ENCODE results near the gene TXK. TPM values are rescaled to one million over a fixed set of nuclear protein-coding genes. Genes with fewer than 3 reads are reported as not detected.

Gene TXK
- total RNA-seq, 3 donors from 2014 or later (not counting 1 experiment from before 2014, with no cell fraction given), result 197 to 338 (median 225) TPM

GRCh38 chr4:48114412-48114811, 19.6 kb downstream of the TXK start:
- peak; percentile 63 to 78 (median 71) for ATAC-seq
- intact Hi-C loops (cut with micrococcal nuclease), result loop anchor here (1.0 kb wide), 2 partner anchors 14 to 25 kb away; no protein-coding TSS in a partner anchor
- Histone ChIP-seq H3K9me3 (ENCODE audit: control insufficient read depth, insufficient read depth, low read length) (no peaks in the 10 kb centered on the region), H3K4me3 (ENCODE audit: low read length) (peak overlapping the region; percentile 78), H3K27me3 (ENCODE audit: control insufficient read depth, insufficient read depth, low read length) (no peaks in the 10 kb centered on the region), H3K4me1 (ENCODE audit: control insufficient read depth, insufficient read depth, low read length) (peaks cover 28% of the 10 kb centered on the region), H3K36me3 (ENCODE audit: control insufficient read depth, insufficient read depth, low read length) (peaks cover 32% of the 10 kb centered on the region), H3K27ac (ENCODE audit: low read length) (peak overlapping the region; percentile 74)
- Mint-ChIP-seq H3K27me3 (ENCODE audit: low read depth in 2 of 2) (no peaks in the 10 kb centered on the region), H3K9me3 (no peaks in the 10 kb centered on the region), H3K36me3 (peaks cover 26% of the 10 kb centered on the region), H3K27ac (peak overlapping the region; percentile 98 to 99), H3K4me3 (peak overlapping the region; percentile 100), H3K4me1 (peaks cover 84 to 93% of the 10 kb centered on the region in 2 donors)
- no peak for DNase-seq
- TF ChIP-seq, protein P1, sequence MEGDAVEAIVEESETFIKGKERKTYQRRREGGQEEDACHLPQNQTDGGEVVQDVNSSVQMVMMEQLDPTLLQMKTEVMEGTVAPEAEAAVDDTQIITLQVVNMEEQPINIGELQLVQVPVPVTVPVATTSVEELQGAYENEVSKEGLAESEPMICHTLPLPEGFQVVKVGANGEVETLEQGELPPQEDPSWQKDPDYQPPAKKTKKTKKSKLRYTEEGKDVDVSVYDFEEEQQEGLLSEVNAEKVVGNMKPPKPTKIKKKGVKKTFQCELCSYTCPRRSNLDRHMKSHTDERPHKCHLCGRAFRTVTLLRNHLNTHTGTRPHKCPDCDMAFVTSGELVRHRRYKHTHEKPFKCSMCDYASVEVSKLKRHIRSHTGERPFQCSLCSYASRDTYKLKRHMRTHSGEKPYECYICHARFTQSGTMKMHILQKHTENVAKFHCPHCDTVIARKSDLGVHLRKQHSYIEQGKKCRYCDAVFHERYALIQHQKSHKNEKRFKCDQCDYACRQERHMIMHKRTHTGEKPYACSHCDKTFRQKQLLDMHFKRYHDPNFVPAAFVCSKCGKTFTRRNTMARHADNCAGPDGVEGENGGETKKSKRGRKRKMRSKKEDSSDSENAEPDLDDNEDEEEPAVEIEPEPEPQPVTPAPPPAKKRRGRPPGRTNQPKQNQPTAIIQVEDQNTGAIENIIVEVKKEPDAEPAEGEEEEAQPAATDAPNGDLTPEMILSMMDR (IDR thresholded peaks at IDR 0.05), result no peak
- 20% methylated on average over 6 of the region's 6 CpGs for WGBS (ENCODE audit: insufficient coverage)

GRCh38 chr4:48112017-48112667, 21.9 kb downstream of the TXK start:
- peak overlapping the region; percentile 100 for H3K4me3 Mint-ChIP-seq
- H3K4me1 ChIP-seq (ENCODE audit: control insufficient read depth, insufficient read depth, low read length), result peaks cover 27% of the 10 kb centered on the region
- no peaks in the 10 kb centered on the region for H3K27me3 Mint-ChIP-seq (ENCODE audit: low read depth in 2 of 2)
- TF ChIP-seq, protein P1 (IDR thresholded peaks at IDR 0.05), result no peak
- H3K9me3 ChIP-seq (ENCODE audit: control insufficient read depth, insufficient read depth, low read length), result no peaks in the 10 kb centered on the region
- peak overlapping the region; percentile 78 for H3K4me3 ChIP-seq (ENCODE audit: low read length)
- no peaks in the 10 kb centered on the region for H3K27me3 ChIP-seq (ENCODE audit: control insufficient read depth, insufficient read depth, low read length)
- peaks cover 26% of the 10 kb centered on the region for H3K36me3 Mint-ChIP-seq
- peaks cover 76 to 87% of the 10 kb centered on the region in 2 donors for H3K4me1 Mint-ChIP-seq
- peak in 1 of 2 donors; percentile 34 for DNase-seq
- intact Hi-C loops (cut with micrococcal nuclease), result no loop called here
- peak overlapping the region; percentile 74 for H3K27ac ChIP-seq (ENCODE audit: low read length)
- peaks cover 45% of the 10 kb centered on the region for H3K36me3 ChIP-seq (ENCODE audit: control insufficient read depth, insufficient read depth, low read length)
- 53% methylated on average over 5 of the region's 8 CpGs for WGBS (ENCODE audit: insufficient coverage)
- H3K9me3 Mint-ChIP-seq, result no peaks in the 10 kb centered on the region
- peak overlapping the region; percentile 98 to 99 for H3K27ac Mint-ChIP-seq
- peak; percentile 61 to 75 (median 64) for ATAC-seq

DNA sequence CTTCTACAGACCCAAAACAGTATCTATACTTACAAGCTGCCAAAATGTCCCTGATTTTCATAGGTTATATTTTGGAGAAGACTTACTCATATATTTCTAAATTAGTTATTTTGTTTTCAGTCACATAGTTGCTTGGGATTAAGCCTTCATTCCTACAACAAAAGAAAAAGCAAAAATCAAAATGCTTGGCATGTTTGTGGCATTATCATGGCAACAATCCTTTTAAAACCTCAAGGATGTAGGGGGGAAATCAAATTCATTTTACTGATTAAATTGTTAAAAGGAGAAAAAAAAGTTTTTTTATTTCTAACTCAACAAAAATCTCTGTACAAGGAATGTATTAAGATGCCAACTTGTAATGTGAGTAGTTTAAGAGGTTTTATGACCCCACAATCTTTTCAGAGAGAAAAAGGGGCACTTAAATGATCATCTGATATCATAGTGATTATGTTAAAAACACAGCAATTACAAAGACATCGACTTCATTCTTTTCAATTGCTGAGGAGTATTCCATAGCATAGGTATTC, 23.5 kb downstream of the TXK start:
- peaks cover 26% of the 10 kb centered on the region for H3K36me3 Mint-ChIP-seq
- H3K4me3 Mint-ChIP-seq, result peak overlapping the region; percentile 100
- ATAC-seq, result no peak

More for the DNA sequence above, 23.5 kb downstream of the TXK start:
- no peaks in the 10 kb centered on the region for H3K9me3 Mint-ChIP-seq
- no peaks in the 10 kb centered on the region for H3K27me3 ChIP-seq (ENCODE audit: control insufficient read depth, insufficient read depth, low read length)
- DNase-seq, result no peak
- H3K4me1 Mint-ChIP-seq, result peaks cover 75 to 88% of the 10 kb centered on the region in 2 donors
- H3K4me1 ChIP-seq (ENCODE audit: control insufficient read depth, insufficient read depth, low read length), result peaks cover 14% of the 10 kb centered on the region
- intact Hi-C loops (cut with micrococcal nuclease), result no loop called here
- TF ChIP-seq, protein P1 (IDR thresholded peaks at IDR 0.05), result no peak
- H3K27me3 Mint-ChIP-seq (ENCODE audit: low read depth in 2 of 2), result no peaks in the 10 kb centered on the region
- H3K27ac ChIP-seq (ENCODE audit: low read length), result peak overlapping the region; percentile 33
- 67% methylated on average over 1 of the region's 1 CpG for WGBS (ENCODE audit: insufficient coverage)
- no peaks in the 10 kb centered on the region for H3K9me3 ChIP-seq (ENCODE audit: control insufficient read depth, insufficient read depth, low read length)
- peak overlapping the region; percentile 78 for H3K4me3 ChIP-seq (ENCODE audit: low read length)
- H3K36me3 ChIP-seq (ENCODE audit: control insufficient read depth, insufficient read depth, low read length), result peaks cover 57% of the 10 kb centered on the region
- H3K27ac Mint-ChIP-seq, result peak overlapping the region; percentile 98 to 99
